Measurements from ENCODE around the gene HTRA3. TPM values are rescaled to one million over a fixed set of nuclear protein-coding genes. Genes with fewer than 3 reads are reported as not detected.

The HTRA3 gene
- total RNA-seq, 1 donor = 0.86 TPM

- no peak overlapping the region for H3K4me3 ChIP-seq (ENCODE audit: low read depth, low read length)
- peak; percentile 77 for DNase-seq (ENCODE audit: low read depth)
- TF ChIP-seq, protein P1, sequence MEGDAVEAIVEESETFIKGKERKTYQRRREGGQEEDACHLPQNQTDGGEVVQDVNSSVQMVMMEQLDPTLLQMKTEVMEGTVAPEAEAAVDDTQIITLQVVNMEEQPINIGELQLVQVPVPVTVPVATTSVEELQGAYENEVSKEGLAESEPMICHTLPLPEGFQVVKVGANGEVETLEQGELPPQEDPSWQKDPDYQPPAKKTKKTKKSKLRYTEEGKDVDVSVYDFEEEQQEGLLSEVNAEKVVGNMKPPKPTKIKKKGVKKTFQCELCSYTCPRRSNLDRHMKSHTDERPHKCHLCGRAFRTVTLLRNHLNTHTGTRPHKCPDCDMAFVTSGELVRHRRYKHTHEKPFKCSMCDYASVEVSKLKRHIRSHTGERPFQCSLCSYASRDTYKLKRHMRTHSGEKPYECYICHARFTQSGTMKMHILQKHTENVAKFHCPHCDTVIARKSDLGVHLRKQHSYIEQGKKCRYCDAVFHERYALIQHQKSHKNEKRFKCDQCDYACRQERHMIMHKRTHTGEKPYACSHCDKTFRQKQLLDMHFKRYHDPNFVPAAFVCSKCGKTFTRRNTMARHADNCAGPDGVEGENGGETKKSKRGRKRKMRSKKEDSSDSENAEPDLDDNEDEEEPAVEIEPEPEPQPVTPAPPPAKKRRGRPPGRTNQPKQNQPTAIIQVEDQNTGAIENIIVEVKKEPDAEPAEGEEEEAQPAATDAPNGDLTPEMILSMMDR (IDR thresholded peaks at IDR 0.05; ENCODE audit: insufficient read depth, low read depth, low read length) = peak; percentile 87
Measured at GRCh38 chr4:8267077-8267476, 2.5 kb upstream of the HTRA3 start.

GRCh38 chr4:8268211-8268610 is 1.3 kb upstream of the HTRA3 start:
- DNase-seq (ENCODE audit: low read depth) = no peak
- TF ChIP-seq, protein P1 (IDR thresholded peaks at IDR 0.05; ENCODE audit: insufficient read depth, low read depth, low read length) = no peak
- no peak overlapping the region for H3K4me3 ChIP-seq (ENCODE audit: low read depth, low read length)

DNA sequence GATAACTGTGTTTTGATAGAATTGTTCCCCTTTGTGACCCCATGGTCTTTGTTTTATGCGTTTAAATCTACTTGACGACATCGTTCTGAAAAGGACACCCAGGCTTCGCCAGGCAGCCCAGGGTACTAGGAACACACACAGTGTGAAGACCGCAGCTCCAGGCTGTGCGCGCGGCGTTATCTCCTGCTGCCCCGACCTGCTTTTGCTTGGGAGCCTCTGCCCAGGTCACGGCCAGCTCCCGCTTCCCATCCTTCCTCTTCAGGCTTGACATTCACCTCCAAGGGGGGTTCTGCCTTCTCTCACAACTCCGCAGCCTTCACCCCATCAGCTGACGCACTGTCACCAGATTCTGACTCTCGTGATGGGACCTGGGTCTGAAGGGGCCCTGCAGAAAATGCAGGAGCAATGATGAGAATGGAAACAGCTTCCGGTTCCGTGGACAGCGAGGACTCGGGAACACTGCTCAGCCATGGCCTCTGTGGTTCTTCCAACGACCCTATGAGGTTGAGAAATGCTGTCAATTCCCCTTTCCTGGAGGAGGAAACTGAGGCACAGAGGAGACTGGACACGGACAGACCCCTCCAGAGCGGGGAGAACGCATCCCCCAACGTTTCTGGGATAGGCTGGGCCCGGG is 536 bp upstream of the HTRA3 start:
- DNase-seq (ENCODE audit: low read depth) = no peak
- TF ChIP-seq, protein P1 (IDR thresholded peaks at IDR 0.05; ENCODE audit: insufficient read depth, low read depth, low read length) = no peak
- H3K4me3 ChIP-seq (ENCODE audit: low read depth, low read length) = no peak overlapping the region

DNA sequence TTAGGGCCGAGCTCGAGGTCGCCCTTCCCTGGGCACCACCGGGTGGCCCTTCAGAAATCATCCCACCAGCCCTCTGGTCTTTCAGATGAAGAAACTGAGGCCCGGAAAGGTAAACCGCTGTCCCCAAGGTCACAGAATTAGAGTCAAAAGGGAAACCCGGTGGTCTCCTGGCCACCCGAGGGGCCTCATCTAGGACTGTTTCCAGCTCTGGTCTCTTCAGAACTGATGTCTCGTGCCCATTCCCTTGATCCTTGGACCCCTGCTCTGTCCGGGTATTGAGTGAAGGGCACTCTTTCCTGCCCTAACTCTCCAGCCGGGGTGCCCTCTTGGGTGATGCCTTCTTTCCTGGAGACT is 841 bp downstream of the HTRA3 start:
- TF ChIP-seq, protein P1 (IDR thresholded peaks at IDR 0.05; ENCODE audit: insufficient read depth, low read depth, low read length) = no peak
- DNase-seq (ENCODE audit: low read depth) = no peak
- peak overlapping the region; percentile 63 for H3K4me3 ChIP-seq (ENCODE audit: low read depth, low read length)

DNA sequence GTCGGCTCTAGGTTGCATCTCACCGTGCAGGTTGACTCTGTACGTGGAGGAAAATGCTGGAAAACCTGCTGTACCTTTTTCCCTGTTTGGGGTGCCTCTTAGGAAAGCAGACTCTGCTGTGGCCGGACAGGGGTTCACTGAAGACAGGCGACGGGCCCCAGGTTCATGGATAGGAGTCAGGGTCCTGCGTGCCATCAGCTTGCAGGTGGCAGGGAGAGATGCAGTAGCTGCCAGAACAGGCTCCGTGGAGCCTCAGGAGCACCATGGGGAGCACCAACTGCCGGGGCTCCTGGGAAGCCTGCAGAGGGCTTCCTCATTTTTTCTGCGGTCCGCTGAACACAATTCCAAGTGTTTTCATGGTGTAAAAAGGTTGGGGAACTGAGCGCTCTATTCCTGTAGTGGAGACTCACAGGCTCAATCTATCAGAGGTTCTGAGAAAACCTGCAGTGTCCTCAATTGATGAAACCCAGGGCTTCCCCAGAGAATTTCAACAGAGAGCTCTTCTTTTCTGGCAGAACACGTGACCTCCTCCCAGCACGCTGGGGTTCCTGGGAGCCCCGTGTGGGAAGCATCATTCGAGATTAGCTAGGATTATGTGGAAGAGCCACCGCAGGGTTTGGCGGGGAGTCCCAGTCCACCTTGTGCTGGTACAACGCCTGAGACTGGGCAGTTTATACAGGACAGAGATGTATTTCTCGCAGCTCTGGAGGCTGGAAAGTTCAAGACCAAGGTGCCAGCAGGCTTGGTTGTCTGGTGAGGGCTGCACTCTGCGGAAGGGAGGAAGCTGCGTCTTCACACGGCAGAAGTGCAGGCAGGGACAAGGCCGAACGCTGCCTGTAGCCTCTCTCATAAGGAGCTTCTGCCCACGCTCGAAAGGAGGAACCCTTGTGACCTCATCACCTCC is 1.6 kb downstream of the HTRA3 start:
- DNase-seq (ENCODE audit: low read depth) = peak; percentile 70
- TF ChIP-seq, protein P1 (IDR thresholded peaks at IDR 0.05; ENCODE audit: insufficient read depth, low read depth, low read length) = no peak
- peak overlapping the region; percentile 63 for H3K4me3 ChIP-seq (ENCODE audit: low read depth, low read length)

DNA sequence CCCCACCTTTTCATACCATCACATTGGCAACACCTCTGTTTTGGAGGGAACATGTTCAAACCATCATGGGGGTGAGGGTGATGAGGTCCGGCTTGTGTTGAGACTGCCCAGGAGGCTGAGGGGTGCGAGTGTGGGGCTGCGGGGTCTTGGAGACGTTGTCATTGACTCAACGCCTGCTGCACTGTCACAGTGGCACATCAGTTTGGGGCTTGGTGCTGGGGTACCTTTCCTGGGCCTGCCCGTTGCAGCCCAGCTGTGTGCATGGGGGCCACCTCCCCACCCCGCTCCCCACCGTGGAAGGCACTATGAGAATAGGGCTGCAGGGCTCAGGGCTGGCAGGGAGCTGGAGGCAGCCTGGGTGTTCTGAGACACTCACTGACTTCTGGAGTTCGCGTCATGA is 2.3 kb downstream of the HTRA3 start:
- DNase-seq (ENCODE audit: low read depth) = no peak
- H3K4me3 ChIP-seq (ENCODE audit: low read depth, low read length) = peak overlapping the region; percentile 63
- TF ChIP-seq, protein P1 (IDR thresholded peaks at IDR 0.05; ENCODE audit: insufficient read depth, low read depth, low read length) = no peak

All from fibroblast of villous mesenchyme (primary cell).